Measurements from ENCODE around the gene BACH2.
"Not testable (repeated sequence)": the region's sequence is repeated elsewhere in the genome, so short reads cannot be mapped to it uniquely, and the experiment has no call there.

- TF ChIP-seq, protein P1, sequence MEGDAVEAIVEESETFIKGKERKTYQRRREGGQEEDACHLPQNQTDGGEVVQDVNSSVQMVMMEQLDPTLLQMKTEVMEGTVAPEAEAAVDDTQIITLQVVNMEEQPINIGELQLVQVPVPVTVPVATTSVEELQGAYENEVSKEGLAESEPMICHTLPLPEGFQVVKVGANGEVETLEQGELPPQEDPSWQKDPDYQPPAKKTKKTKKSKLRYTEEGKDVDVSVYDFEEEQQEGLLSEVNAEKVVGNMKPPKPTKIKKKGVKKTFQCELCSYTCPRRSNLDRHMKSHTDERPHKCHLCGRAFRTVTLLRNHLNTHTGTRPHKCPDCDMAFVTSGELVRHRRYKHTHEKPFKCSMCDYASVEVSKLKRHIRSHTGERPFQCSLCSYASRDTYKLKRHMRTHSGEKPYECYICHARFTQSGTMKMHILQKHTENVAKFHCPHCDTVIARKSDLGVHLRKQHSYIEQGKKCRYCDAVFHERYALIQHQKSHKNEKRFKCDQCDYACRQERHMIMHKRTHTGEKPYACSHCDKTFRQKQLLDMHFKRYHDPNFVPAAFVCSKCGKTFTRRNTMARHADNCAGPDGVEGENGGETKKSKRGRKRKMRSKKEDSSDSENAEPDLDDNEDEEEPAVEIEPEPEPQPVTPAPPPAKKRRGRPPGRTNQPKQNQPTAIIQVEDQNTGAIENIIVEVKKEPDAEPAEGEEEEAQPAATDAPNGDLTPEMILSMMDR (IDR thresholded peaks at IDR 0.05; ENCODE audit: control extremely low read depth in 1 of 3, insufficient read depth in 1 of 3, low read depth in 1 of 3, low read length in 3 of 3): not testable (repeated sequence)
- TF ChIP-seq TAF7 (optimal IDR thresholded peaks at IDR 0.05; ENCODE audit: borderline replicate concordance, low read depth, low read length); BCL11A (IDR thresholded peaks at IDR 0.05; ENCODE audit: low read depth in 2 of 2, low read length in 2 of 2); POLR2A (IDR thresholded peaks at IDR 0.05; ENCODE audit: control extremely low read depth in 1 of 2, low read depth in 2 of 2, low read length in 2 of 2); SP2 (IDR thresholded peaks at IDR 0.05; ENCODE audit: low read length); EZH2 (IDR thresholded peaks at IDR 0.05; ENCODE audit: low read depth, low read length, severe bottlenecking); POLR2AphosphoS5 (IDR thresholded peaks at IDR 0.05; ENCODE audit: low read depth, low read length); ASH2L (IDR thresholded peaks at IDR 0.05; ENCODE audit: low read length); JUND (IDR thresholded peaks at IDR 0.05; ENCODE audit: low read length); SP1 (IDR thresholded peaks at IDR 0.05; ENCODE audit: low read depth, low read length); HDAC2 (IDR thresholded peaks at IDR 0.05; ENCODE audit: borderline replicate concordance in 1 of 2, low read depth in 2 of 2, low read length in 2 of 2); BRCA1 (IDR thresholded peaks at IDR 0.05; ENCODE audit: low read depth, low read length): not testable (repeated sequence)
Observed at GRCh38 chr6:90332978-90333543, 36.4 kb upstream of the BACH2 start.
